H1 (cell line): Measurements from ENCODE around the gene METTL5. TPM values are rescaled to one million over a fixed set of nuclear protein-coding genes. Genes with fewer than 3 reads are reported as not detected.

Experiments
- CTCF ChIA-PET: fragments of 300-600 bp; sonication (Branson Sonifier 250); formaldehyde crosslinking; loops from one replicate; lab custom pipeline; 2021; ENCODE audit not compliant: partially characterized antibody; lab: Charles Lee
- POLR2A ChIA-PET: fragments of 300-600 bp; sonication (Branson Sonifier 250); formaldehyde crosslinking; loops from one replicate; lab custom pipeline; 2021; ENCODE audit warnings: inconsistent platforms; ENCODE audit not compliant: partially characterized antibody; lab: Charles Lee
- DNase-seq, 2 experiments: peaks; one replicate each; pipeline versions ENCODE4 v3.0.0 to v3.0.0-alpha.2; 2010 to 2022; ENCODE audit warnings: low spot score in 2 of 2, low read depth in 1 of 2, mixed read lengths in 1 of 2
- FAIRE-seq: peaks from 2 replicates; lab custom pipeline; 2011; peaks lifted over from hg19 to GRCh38; lab: Jason Lieb, UNC
- H2AFZ ChIP-seq: 2 replicates; pipeline ENCODE4 v1.8.1; 2012; ENCODE audit warnings: low read length, inconsistent platforms
- H2AK5ac ChIP-seq: 2 replicates; pipeline ENCODE4 v1.6.1; 2013; ENCODE audit warnings: low read depth, low read length
- H2BK120ac ChIP-seq: replicated peaks from 2 replicates; pipeline ENCODE3; 2013; ENCODE audit warnings: low read depth, low read length, inconsistent platforms
- H2BK12ac ChIP-seq: 2 replicates; pipeline ENCODE4 v1.6.1; 2013; ENCODE audit warnings: low read depth, low read length
- H2BK15ac ChIP-seq: 2 replicates; pipeline ENCODE4 v1.6.1; 2013; ENCODE audit warnings: low read length
- H2BK20ac ChIP-seq: 2 replicates; pipeline ENCODE4 v1.6.1; 2013; ENCODE audit warnings: low read length
- H2BK5ac ChIP-seq: 2 replicates; pipeline ENCODE4 v1.6.1; 2013; ENCODE audit warnings: low read depth, low read length
- H3K14ac ChIP-seq: 2 replicates; pipeline ENCODE4 v1.6.1; 2013; ENCODE audit warnings: inconsistent platforms; ENCODE audit not compliant: insufficient read length
- H3K18ac ChIP-seq: 2 replicates; pipeline ENCODE4 v1.6.1; 2013; ENCODE audit warnings: low read length; ENCODE audit errors: extremely low read depth
- H3K23ac ChIP-seq: 2 replicates; pipeline ENCODE4 v1.6.1; 2013; ENCODE audit warnings: inconsistent platforms; ENCODE audit not compliant: insufficient read length
- H3K23me2 ChIP-seq: 2 replicates; pipeline ENCODE4 v1.6.1; 2013; ENCODE audit warnings: low read depth, low read length
- H3K27ac ChIP-seq: 2 replicates; pipeline ENCODE4 v1.6.1; 2011; ENCODE audit warnings: low read depth, low read length, inconsistent platforms
- H3K27me3 ChIP-seq, 4 experiments: replicated peaks in 1 of 4; 1 replicate in 1 of 4; 2 replicates in 3 of 4; pipeline versions ENCODE4 v1.6.1 to v1.8.1; 2011 to 2013; ENCODE audit warnings: low read length in 3 of 4, mild to moderate bottlenecking in 3 of 4, inconsistent platforms in 2 of 4, mixed read lengths in 2 of 4, moderate library complexity in 1 of 4; ENCODE audit not compliant: control insufficient read depth in 3 of 4, insufficient read depth in 3 of 4; ENCODE audit errors: extremely low read depth in 1 of 4
- H3K36me3 ChIP-seq, 4 experiments: 2 replicates each; pipeline versions ENCODE4 v1.6.1 to v1.8.1; 2011 to 2013; ENCODE audit warnings: mild to moderate bottlenecking in 4 of 4, low read length in 3 of 4, moderate library complexity in 2 of 4, control low read depth in 1 of 4, inconsistent platforms in 1 of 4; ENCODE audit not compliant: insufficient read depth in 4 of 4, control insufficient read depth in 2 of 4
- H3K4ac ChIP-seq: replicated peaks from 2 replicates; pipeline ENCODE3; 2013; ENCODE audit warnings: low read length, low read depth, mixed read lengths, inconsistent platforms; ENCODE audit not compliant: insufficient read length
- H3K4me1 ChIP-seq, 4 experiments: replicated peaks in 1 of 4; 1 replicate in 1 of 4; 2 replicates in 3 of 4; pipeline versions ENCODE4 v1.6.1 to v1.8.1; 2011 to 2013; ENCODE audit warnings: low read length in 3 of 4, inconsistent platforms in 2 of 4, mixed read lengths in 1 of 4; ENCODE audit not compliant: insufficient read depth in 4 of 4, control insufficient read depth in 3 of 4
- H3K4me2 ChIP-seq, 2 experiments: 2 replicates each; pipeline versions ENCODE4 v1.6.1 to v1.8.1; 2011 to 2013; ENCODE audit warnings: low read depth in 2 of 2, low read length in 2 of 2, control low read depth in 1 of 2, inconsistent platforms in 1 of 2, mild to moderate bottlenecking in 1 of 2; ENCODE audit not compliant: insufficient read depth in 1 of 2
- H3K4me3 ChIP-seq, 4 experiments: fragments of 200-600, 300-600 bp in 1 of 4; sonication (generic), shearing (Covaris generic), sonication (Bioruptor Twin) in 1 of 4; 2 replicates each; pipeline versions ENCODE4 v1.5.1 to v1.8.1; 2011 to 2016; ENCODE audit warnings: low read length in 4 of 4, low read depth in 3 of 4, control low read depth in 2 of 4, inconsistent platforms in 2 of 4, mild to moderate bottlenecking in 2 of 4, mixed read lengths in 1 of 4, moderate library complexity in 1 of 4; ENCODE audit not compliant: insufficient read depth in 2 of 4; ENCODE audit errors: extremely low read depth in 1 of 4
- H3K56ac ChIP-seq: replicated peaks from 2 replicates; pipeline ENCODE3; 2013; ENCODE audit warnings: low read depth, mild to moderate bottlenecking, mixed read lengths, low read length, inconsistent platforms; ENCODE audit not compliant: insufficient read length
- H3K79me1 ChIP-seq: 2 replicates; pipeline ENCODE4 v1.6.1; 2013; ENCODE audit warnings: low read depth, low read length, control low read depth
- H3K79me2 ChIP-seq, 2 experiments: 2 replicates each; pipeline versions ENCODE4 v1.6.1 to v1.8.1; 2012 to 2013; ENCODE audit warnings: low read length in 2 of 2, mild to moderate bottlenecking in 2 of 2, inconsistent platforms in 1 of 2; ENCODE audit not compliant: insufficient read depth in 2 of 2, control insufficient read depth in 1 of 2
- H3K9ac ChIP-seq, 4 experiments: replicated peaks in 1 of 4; 1 replicate in 1 of 4; 2 replicates in 3 of 4; pipeline versions ENCODE4 v1.6.1 to v1.8.1; 2011 to 2013; ENCODE audit warnings: low read depth in 3 of 4, low read length in 3 of 4, control low read depth in 2 of 4, mild to moderate bottlenecking in 2 of 4, moderate library complexity in 2 of 4, inconsistent platforms in 1 of 4; ENCODE audit errors: extremely low read depth in 1 of 4
- H3K9me3 ChIP-seq, 2 experiments: 2 replicates each; pipeline versions ENCODE4 v1.6.1 to v1.8.1; 2012 to 2013; ENCODE audit warnings: mild to moderate bottlenecking in 2 of 2, moderate library complexity in 2 of 2, control low read depth in 1 of 2, inconsistent platforms in 1 of 2, low read depth in 1 of 2, low read length in 1 of 2, mixed read lengths in 1 of 2; ENCODE audit not compliant: insufficient read depth in 2 of 2
- H4K20me1 ChIP-seq, 2 experiments: replicated peaks in 1 of 2; 2 replicates each; pipeline versions ENCODE3 to v1.8.1; 2011 to 2013; ENCODE audit warnings: inconsistent platforms in 2 of 2, low read length in 2 of 2, mild to moderate bottlenecking in 1 of 2; ENCODE audit not compliant: insufficient read depth in 2 of 2, control insufficient read depth in 1 of 2
- H4K5ac ChIP-seq: 2 replicates; pipeline ENCODE4 v1.6.1; 2013; ENCODE audit warnings: low read length, low read depth, mixed read lengths, inconsistent platforms; ENCODE audit not compliant: insufficient read length
- H4K8ac ChIP-seq: 2 replicates; pipeline ENCODE4 v1.8.0; 2013; ENCODE audit warnings: mild to moderate bottlenecking, moderate library complexity, low read length, inconsistent platforms; ENCODE audit not compliant: insufficient read depth; ENCODE audit errors: extremely low read depth
- H4K91ac ChIP-seq: replicated peaks from 2 replicates; pipeline ENCODE3; 2013; ENCODE audit warnings: low read length, mixed read lengths, inconsistent platforms; ENCODE audit not compliant: insufficient read length
- RAD21 ChIP-seq, 2 experiments: IDR thresholded peaks in 1 of 2; conservative IDR thresholded peaks in 1 of 2; 2 replicates each; pipeline ENCODE4 v1.6.1; 2011; ENCODE audit warnings: low read depth in 2 of 2, low read length in 2 of 2, improper control_type of control experiment in 1 of 2, inconsistent platforms in 1 of 2, mild to moderate bottlenecking in 1 of 2, moderate library complexity in 1 of 2
- RBBP5 ChIP-seq: IDR thresholded peaks from 2 replicates; pipeline ENCODE4 v1.7.1; 2012; ENCODE audit warnings: low read depth, mild to moderate bottlenecking, inconsistent platforms, low read length, moderate library complexity, borderline replicate concordance
- SIRT6 ChIP-seq: IDR thresholded peaks from one replicate; pipeline ENCODE4 v1.7.1; 2012; ENCODE audit warnings: low read length, inconsistent platforms
- SP2 ChIP-seq: IDR thresholded peaks from 2 replicates; pipeline ENCODE4 v1.6.1; 2012; ENCODE audit warnings: mild to moderate bottlenecking, low read length, inconsistent platforms
- SRF ChIP-seq: IDR thresholded peaks from 2 replicates; pipeline ENCODE4 v1.6.1; 2011; ENCODE audit warnings: mild to moderate bottlenecking, low read depth, low read length, moderate library complexity
- TAF1 ChIP-seq: IDR thresholded peaks from 2 replicates; pipeline ENCODE4 v1.6.1; 2011; ENCODE audit warnings: mild to moderate bottlenecking, low read depth, low read length
- WGBS, 2 experiments: shearing (Covaris generic) in 1 of 2; methylation state at CpG; one replicate each; pipeline versions ENCODE4 v1.1.6 to v1.1.7; 2013 to 2015; ENCODE audit warnings: low lambda C conversion rate in 2 of 2, mixed read lengths in 2 of 2, inconsistent platforms in 1 of 2, low coverage in 1 of 2, missing lambda C conversion rate in 1 of 2; ENCODE audit not compliant: insufficient replicate concordance in 2 of 2, insufficient coverage in 1 of 2, insufficient read length in 1 of 2; ENCODE audit errors: extremely low coverage in 1 of 2, missing lambda C conversion rate in 1 of 2; 5-methylcytosine and 5-hydroxymethylcytosine counted together
- polyA plus RNA-seq, 7 experiments: library from polyadenylated mRNA; depleted of rRNA in 3 of 7; stranded (reverse) in 5 of 7; unstranded in 2 of 7; fragments of >200 nt in 5 of 7; fragments of 200-250 nt in 2 of 7; gene quantifications; 1 replicate in 5 of 7; 2 replicates in 1 of 7; 4 replicates in 1 of 7; pipeline versions ENCODE4 v1.2.1 to v1.2.3, GENCODE V29; 2011 to 2013; ENCODE audit warnings: missing spikeins in 2 of 7, mixed read lengths in 2 of 7
- total RNA-seq: library from RNA; stranded (reverse); fragmentation: NEBNext Ultra II Directional; extraction: Animal tissue kit (Norgen Biotek cat#: 25700); gene quantifications from 2 replicates; pipeline ENCODE4 v1.2.1, GENCODE V29; 2021

Gene METTL5
- total and polyA plus RNA-seq, 2 of the 8 experiments (the other 6 are each of a cell fraction or from before 2014, with no cell fraction given): 34.5 to 74.1 TPM

- DNase-seq (no peak), FAIRE-seq (no peak)
- no peak overlapping the region for H4K91ac ChIP-seq
- H2AFZ ChIP-seq: no peak overlapping the region
- H4K20me1 ChIP-seq: peaks cover 0 to 2% of the 10 kb centered on the region in 2 experiments
- H2BK15ac ChIP-seq: no peak overlapping the region
- TF ChIP-seq SIRT6: no peak
- TF ChIP-seq SRF: no peak
- no peak for TF ChIP-seq TAF1
- TF ChIP-seq RAD21 (IDR thresholded peaks at IDR 0.05 in 1 of 2, conservative IDR thresholded peaks at IDR 0.05 in 1 of 2; ENCODE audit: low read depth in 2 of 2, low read length in 2 of 2): no peak
- TF ChIP-seq SP2: no peak
- TF ChIP-seq RBBP5: no peak
- no peak overlapping the region for H2AK5ac ChIP-seq
- no peak overlapping the region for H3K27ac ChIP-seq
- H3K9me3 ChIP-seq: no peaks in the 10 kb centered on the region
- no peak overlapping the region; the same call in 1 of the 2 replicates for H4K8ac ChIP-seq
- no peak overlapping the region for H4K5ac ChIP-seq
- no peak overlapping the region for H2BK120ac ChIP-seq
- H3K56ac ChIP-seq: no peak overlapping the region
- H3K27me3 ChIP-seq: peaks cover 0 to 2% (median 0%) of the 10 kb centered on the region in 4 experiments; a peak in 1 of 7 replicates
- peaks cover 5 to 71% (median 31%) of the 10 kb centered on the region in 4 experiments for H3K36me3 ChIP-seq
- WGBS, 2 experiments: 95% methylated on average over 9 of the region's 9 CpGs; no CpG with 5 or more reads in 1 of the 2 experiments
- no peak overlapping the region for H3K4ac ChIP-seq
- ChIA-PET POLR2A (interaction anchor here (0.7 to 1.7 kb wide), 4 partner anchors 9 to 21 kb away, joined by 3 to 6 read pairs (median 3); partner anchors contain the start of gene METTL5), CTCF (no interaction called here)
- H3K14ac ChIP-seq: no peak overlapping the region
- H2BK20ac ChIP-seq: no peak overlapping the region
- H3K79me2 ChIP-seq: peaks cover 9 to 54% of the 10 kb centered on the region in 2 experiments
- no peak overlapping the region for H2BK12ac ChIP-seq
- no peak overlapping the region for H2BK5ac ChIP-seq
- H3K23me2 ChIP-seq: peaks cover 5% of the 10 kb centered on the region; the same call in 1 of the 2 replicates
- H3K4me3 ChIP-seq: no peak overlapping the region
- H3K4me2 ChIP-seq: no peak overlapping the region
- H3K79me1 ChIP-seq: no peaks in the 10 kb centered on the region
- no peak overlapping the region for H3K18ac ChIP-seq
- no peak overlapping the region for H3K9ac ChIP-seq
- H3K4me1 ChIP-seq: no peaks in the 10 kb centered on the region; a peak in 1 of 7 replicates
- H3K23ac ChIP-seq: no peak overlapping the region
Measured at GRCh38 chr2:169803480-169803879, 21.2 kb downstream of the METTL5 start.
